GM12878 (cell line): Measurements from ENCODE around the gene NKAIN2. TPM values are rescaled to one million over a fixed set of nuclear protein-coding genes. Genes with fewer than 3 reads are reported as not detected.

Source experiments
- ATAC-seq: fragments of 200-7000 bp; cut with Tn5 transposase; 3 replicates; pipeline ENCODE4 v1.9.1; 2020; ENCODE audit warnings: mild to moderate bottlenecking, moderate library complexity
- BruUV-seq: library from RNA; stranded (reverse); fragments of 400-500 nt; replicated peaks from 2 replicates; lab custom pipeline; 2021; lab: Mats Ljungman, UMichigan
- CTCF ChIA-PET: fragments of 300-600 bp; sonication (Branson Sonifier 250); formaldehyde crosslinking; extraction: SDS; loops from one replicate; lab custom pipeline; 2021; ENCODE audit warnings: inconsistent platforms; lab: Yijun Ruan, JAX
- POLR2A ChIA-PET: fragments of 350-600 bp; formaldehyde crosslinking; extraction: SDS; loops from one replicate; lab custom pipeline; 2021; ENCODE audit warnings: inconsistent platforms; lab: Charles Lee
- RAD21 ChIA-PET: fragments of 300-600 bp; sonication (Branson Sonifier 250); formaldehyde crosslinking; loops from one replicate; lab custom pipeline; 2023; ENCODE audit warnings: antibody characterized with exemption; ENCODE audit not compliant: unreplicated experiment; lab: Charles Lee
- SMC1A ChIA-PET: fragments of 300-600 bp; sonication (Branson Sonifier 250); formaldehyde crosslinking; loops from one replicate; lab custom pipeline; 2023; ENCODE audit not compliant: unreplicated experiment, uncharacterized antibody; lab: Charles Lee
- DNase-seq: peaks from one replicate; pipeline ENCODE4 v3.0.0-alpha.2; 2011; ENCODE audit warnings: low read depth, low spot score
- FAIRE-seq: peaks from 3 replicates; lab custom pipeline; 2011; peaks lifted over from hg19 to GRCh38; lab: Jason Lieb, UNC
- H2AFZ ChIP-seq: 2 replicates; pipeline ENCODE4 v1.6.0; 2011; ENCODE audit warnings: low read depth, low read length, control low read depth; ENCODE audit not compliant: control insufficient read depth
- H3K27ac ChIP-seq: 2 replicates; pipeline ENCODE4 v1.5.1; 2011; ENCODE audit warnings: control low read depth; ENCODE audit not compliant: control insufficient read depth, insufficient read depth
- H3K27me3 ChIP-seq, 2 experiments: replicated peaks in 1 of 2; 2 replicates each; pipeline versions ENCODE4 v1.6.0 to v1.6.1; 2011; ENCODE audit warnings: low read length in 1 of 2; ENCODE audit not compliant: control insufficient read depth in 2 of 2, insufficient read depth in 2 of 2
- H3K36me3 ChIP-seq, 2 experiments: 2 replicates each; pipeline ENCODE4 v1.5.1; 2011; ENCODE audit warnings: low read length in 1 of 2; ENCODE audit not compliant: control insufficient read depth in 2 of 2, insufficient read depth in 2 of 2
- H3K4me1 ChIP-seq: 2 replicates; pipeline ENCODE4 v1.6.1; 2011; ENCODE audit warnings: mild to moderate bottlenecking, low read length, moderate library complexity, mixed read lengths; ENCODE audit not compliant: control insufficient read depth, insufficient read depth
- H3K4me2 ChIP-seq: 2 replicates; pipeline ENCODE4 v1.6.0; 2011; ENCODE audit warnings: control low read depth; ENCODE audit not compliant: control insufficient read depth, insufficient read depth
- H3K4me3 ChIP-seq: fragments of 200-600 bp; sonication (generic); 2 replicates; pipeline ENCODE4 v1.5.1; 2016
- H3K79me2 ChIP-seq: 2 replicates; pipeline ENCODE4 v1.6.0; 2011; ENCODE audit warnings: low read length; ENCODE audit not compliant: control insufficient read depth, insufficient read depth
- H3K9ac ChIP-seq: 2 replicates; pipeline ENCODE4 v1.8.0; 2011; ENCODE audit warnings: low read length, control low read depth, mixed read lengths; ENCODE audit not compliant: control insufficient read depth, insufficient read depth
- H3K9me3 ChIP-seq: replicated peaks from 3 replicates; pipeline ENCODE4 v1.5.1; 2011; ENCODE audit warnings: mild to moderate bottlenecking, low read length; ENCODE audit not compliant: control insufficient read depth, insufficient read depth
- H4K20me1 ChIP-seq: 2 replicates; pipeline ENCODE4 v1.6.0; 2011; ENCODE audit not compliant: control insufficient read depth, insufficient read depth
- CBX3 ChIP-seq: fragments of 200-600 bp; sonication (generic); IDR thresholded peaks from 2 replicates; pipeline ENCODE4 v1.6.1; 2016; ENCODE audit warnings: low read depth, borderline replicate concordance
- CBX5 ChIP-seq: sonication (generic); IDR thresholded peaks from 2 replicates; pipeline ENCODE4 v1.6.1; 2016; ENCODE audit warnings: low read depth, moderate library complexity, mild to moderate bottlenecking, inconsistent platforms
- E2F8 ChIP-seq: fragments of 450-650 bp; IDR thresholded peaks from 2 replicates; pipeline ENCODE4 v1.6.1; 2018; ENCODE audit warnings: mild to moderate bottlenecking, low read depth, moderate library complexity; ENCODE audit not compliant: partially characterized antibody
- ESRRA ChIP-seq: IDR thresholded peaks from 2 replicates; pipeline ENCODE4 v1.6.1; 2012; ENCODE audit warnings: mild to moderate bottlenecking, low read length, improper control_type of control experiment
- FOXK2 ChIP-seq: fragments of 450-650 bp; IDR thresholded peaks from 2 replicates; pipeline ENCODE4 v1.6.1; 2017; ENCODE audit warnings: mild to moderate bottlenecking, moderate library complexity
- FOXM1 ChIP-seq: IDR thresholded peaks from 2 replicates; pipeline ENCODE4 v1.6.1; 2012; ENCODE audit warnings: low read depth, mild to moderate bottlenecking, inconsistent platforms, low read length, moderate library complexity
- JUND ChIP-seq: IDR thresholded peaks from 2 replicates; pipeline ENCODE4 v1.6.1; 2012; ENCODE audit warnings: low read depth, mild to moderate bottlenecking, low read length, improper control_type of control experiment, moderate library complexity
- KDM1A ChIP-seq: fragments of 200-600 bp; sonication (generic); IDR thresholded peaks from 2 replicates; pipeline ENCODE4 v1.6.1; 2016; ENCODE audit warnings: borderline replicate concordance
- MEF2A ChIP-seq: IDR thresholded peaks from 2 replicates; pipeline ENCODE4 v1.6.1; 2011; ENCODE audit warnings: low read depth, mild to moderate bottlenecking, low read length, moderate library complexity; ENCODE audit not compliant: insufficient read depth
- NFYB ChIP-seq: IDR thresholded peaks from 2 replicates; pipeline ENCODE4 v1.6.1; 2011; ENCODE audit warnings: low read depth, mild to moderate bottlenecking, low read length, improper control_type of control experiment, moderate library complexity; ENCODE audit not compliant: insufficient read depth
- RELA ChIP-seq: fragments of 450-650 bp; IDR thresholded peaks from 2 replicates; pipeline ENCODE4 v1.8.0; 2014; ENCODE audit warnings: borderline replicate concordance; ENCODE audit not compliant: partially characterized antibody
- RFX5 ChIP-seq: IDR thresholded peaks from 2 replicates; pipeline ENCODE4 v1.6.1; 2011; ENCODE audit warnings: low read depth, low read length, improper control_type of control experiment
- SPI1 ChIP-seq: IDR thresholded peaks from 2 replicates; pipeline ENCODE4 v1.6.1; 2011; ENCODE audit warnings: low read depth, mild to moderate bottlenecking, low read length, moderate library complexity, borderline replicate concordance; ENCODE audit not compliant: insufficient read depth
- TCF7 ChIP-seq: IDR thresholded peaks from 2 replicates; pipeline ENCODE4 v1.6.1; 2014; ENCODE audit warnings: antibody characterized with exemption, borderline replicate concordance
- WRNIP1 ChIP-seq: IDR thresholded peaks from 2 replicates; pipeline ENCODE4 v1.6.1; 2011; ENCODE audit warnings: low read depth, low read length, improper control_type of control experiment, borderline replicate concordance
- ZZZ3 ChIP-seq: IDR thresholded peaks from 2 replicates; pipeline ENCODE4 v1.6.1; 2011; ENCODE audit warnings: low read depth; ENCODE audit not compliant: control insufficient read depth, insufficient read length
- WGBS: methylation state at CpG from one replicate; pipeline ENCODE4 v1.1.6; 2016; ENCODE audit warnings: low lambda C conversion rate; ENCODE audit not compliant: insufficient replicate concordance, insufficient coverage; ENCODE audit errors: missing lambda C conversion rate; 5-methylcytosine and 5-hydroxymethylcytosine counted together
- in situ Hi-C: fragments of 300-500 bp; cut with MboI; formaldehyde crosslinking; loops from 9 replicates; pipeline ENCODE4 v1.14.3; 2018; ENCODE audit warnings: mixed read lengths
- intact Hi-C: fragments of 100-400 bp; cut with micrococcal nuclease; formaldehyde crosslinking; loops from one replicate; pipeline ENCODE4 v1.14.2; 2022; ENCODE audit not compliant: unreplicated experiment
- polyA plus RNA-seq, 11 experiments: library from polyadenylated mRNA; depleted of rRNA in 4 of 11; unstranded in 6 of 11; stranded (reverse) in 5 of 11; fragments of >200 nt; fragmentation: Nextera tagmentation in 4 of 11; fragmentation: Illumina TruSeq in 1 of 11; extraction: Ambion mirVana in 4 of 11; extraction: Trizol in 1 of 11; gene quantifications; 1 replicate in 1 of 11; 2 replicates in 10 of 11; pipeline versions ENCODE4 v1.2.1 to v1.2.3, GENCODE V29; 2011 to 2016; ENCODE audit warnings: inconsistent platforms in 2 of 11, missing spikeins in 2 of 11, low read depth in 1 of 11
- total RNA-seq, 4 experiments: library from RNA; depleted of rRNA in 3 of 4; stranded (reverse); fragments of >200 nt in 3 of 4; fragmentation: Illumina TruSeq in 1 of 4; extraction: Trizol in 1 of 4; gene quantifications; 2 replicates each; pipeline versions ENCODE4 v1.2.1 to v1.2.3, GENCODE V29; 2013 to 2021

NKAIN2 gene
- total and polyA plus RNA-seq, 10 of the 15 experiments (the other 5 are each of a cell fraction or from before 2014, with no cell fraction given): not detected

- Histone ChIP-seq H3K9ac (no peak overlapping the region), H3K4me3 (no peak overlapping the region), H3K79me2 (no peaks in the 10 kb centered on the region), H3K4me2 (no peak overlapping the region), H3K9me3 (no peaks in the 10 kb centered on the region), H3K27me3 (no peaks in the 10 kb centered on the region), H3K4me1 (no peaks in the 10 kb centered on the region), H3K36me3 (no peaks in the 10 kb centered on the region), H4K20me1 (no peaks in the 10 kb centered on the region), H2AFZ (no peak overlapping the region), H3K27ac (no peak overlapping the region)
- no peak for FAIRE-seq
- WGBS: 16% methylated on average over 2 of the region's 2 CpGs
- RAD21 ChIA-PET: no interaction called here
- no peak for TF ChIP-seq FOXM1
- no peak for TF ChIP-seq WRNIP1
- no peak for TF ChIP-seq SPI1
- no peak for TF ChIP-seq KDM1A
- TF ChIP-seq ESRRA: no peak
- no peak for TF ChIP-seq ZZZ3
- no peak for TF ChIP-seq E2F8
- TF ChIP-seq NFYB: no peak
- no peak for TF ChIP-seq CBX3
- no peak for TF ChIP-seq JUND
- TF ChIP-seq MEF2A: no peak
- TF ChIP-seq FOXK2: no peak
- TF ChIP-seq RELA: no peak
- TF ChIP-seq CBX5: no peak
- TF ChIP-seq TCF7: no peak
- TF ChIP-seq RFX5: no peak
- POLR2A ChIA-PET: no interaction called here
- intact Hi-C loops: no loop called here
- in situ Hi-C loops: no loop called here
- SMC1A ChIA-PET: no interaction called here
- no peak for DNase-seq
- ATAC-seq: no peak
- no TSS peak for BruUV-seq
- CTCF ChIA-PET: no interaction called here
Observed at GRCh38 chr6:123869334-123869733, 65.7 kb downstream of the NKAIN2 start.
